OCI-LY1 (cell line): Measurements from ENCODE around the gene SS18L1.

Experiments
- EZH2 ChIP-seq: fragments of 200-600 bp; sonication (generic), shearing (Covaris generic); IDR thresholded peaks from 2 replicates; pipeline ENCODE4 v1.8.0; 2017; ENCODE audit warnings: borderline replicate concordance, mixed run types, mild to moderate bottlenecking, antibody characterized with exemption, low read length, moderate library complexity, mixed read lengths
- TF ChIP-seq, protein P1 (sequence below): fragments of 200-600 bp; sonication (generic), shearing (Covaris generic); IDR thresholded peaks from 2 replicates; pipeline ENCODE4 v1.5.1; 2017; ENCODE audit warnings: mild to moderate bottlenecking, antibody characterized with exemption, low read length, moderate library complexity, mixed read lengths

DNA sequence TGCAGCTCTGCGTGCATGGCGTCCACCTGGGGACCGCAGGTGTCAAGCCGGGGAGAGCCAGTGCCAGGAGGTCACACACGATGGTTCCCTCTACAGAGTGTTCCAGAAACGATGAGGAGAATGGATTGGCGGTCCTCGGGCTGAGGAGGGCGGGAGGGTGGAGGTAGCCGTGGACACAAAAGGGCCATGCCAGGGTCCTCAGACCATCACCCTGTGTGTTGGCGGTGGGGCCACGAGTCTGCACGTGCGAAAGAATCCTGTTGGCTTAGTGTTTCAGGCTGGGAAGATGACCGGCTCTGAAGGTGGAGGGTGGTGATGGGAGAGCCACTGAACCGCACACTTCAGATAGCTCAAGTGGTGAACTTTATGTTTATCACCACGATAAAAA lies 62.8 kb downstream of the SS18L1 start:
- TF ChIP-seq, protein P1, sequence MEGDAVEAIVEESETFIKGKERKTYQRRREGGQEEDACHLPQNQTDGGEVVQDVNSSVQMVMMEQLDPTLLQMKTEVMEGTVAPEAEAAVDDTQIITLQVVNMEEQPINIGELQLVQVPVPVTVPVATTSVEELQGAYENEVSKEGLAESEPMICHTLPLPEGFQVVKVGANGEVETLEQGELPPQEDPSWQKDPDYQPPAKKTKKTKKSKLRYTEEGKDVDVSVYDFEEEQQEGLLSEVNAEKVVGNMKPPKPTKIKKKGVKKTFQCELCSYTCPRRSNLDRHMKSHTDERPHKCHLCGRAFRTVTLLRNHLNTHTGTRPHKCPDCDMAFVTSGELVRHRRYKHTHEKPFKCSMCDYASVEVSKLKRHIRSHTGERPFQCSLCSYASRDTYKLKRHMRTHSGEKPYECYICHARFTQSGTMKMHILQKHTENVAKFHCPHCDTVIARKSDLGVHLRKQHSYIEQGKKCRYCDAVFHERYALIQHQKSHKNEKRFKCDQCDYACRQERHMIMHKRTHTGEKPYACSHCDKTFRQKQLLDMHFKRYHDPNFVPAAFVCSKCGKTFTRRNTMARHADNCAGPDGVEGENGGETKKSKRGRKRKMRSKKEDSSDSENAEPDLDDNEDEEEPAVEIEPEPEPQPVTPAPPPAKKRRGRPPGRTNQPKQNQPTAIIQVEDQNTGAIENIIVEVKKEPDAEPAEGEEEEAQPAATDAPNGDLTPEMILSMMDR: no peak
- no peak for TF ChIP-seq EZH2
